KOPT-K1 (cell line): ENCODE results near the gene CCNY.

Source experiments
- H3K27ac ChIP-seq: fragments of 200-600 bp; sonication (generic); 2 replicates; pipeline ENCODE4 v1.5.1; 2016; ENCODE audit warnings: antibody characterized with exemption, mild to moderate bottlenecking, low read depth, low read length; ENCODE audit not compliant: poor library complexity, severe bottlenecking
- H3K36me3 ChIP-seq: fragments of 200-600 bp; sonication (generic); 2 replicates; pipeline ENCODE4 v1.5.1; 2017; ENCODE audit warnings: antibody characterized with exemption, mild to moderate bottlenecking, low read length, moderate library complexity; ENCODE audit not compliant: insufficient read depth
- H3K9me3 ChIP-seq: fragments of 200-600 bp; sonication (generic); 2 replicates; pipeline ENCODE4 v1.5.1; 2017; ENCODE audit warnings: antibody characterized with exemption, low read length, mild to moderate bottlenecking; ENCODE audit not compliant: insufficient read depth, poor library complexity, severe bottlenecking

Gene CCNY

GRCh38 chr10:35488228-35488627 lies 151.9 kb downstream of the CCNY start:
- no peaks in the 10 kb centered on the region for H3K9me3 ChIP-seq
- H3K27ac ChIP-seq = no peak overlapping the region
- peaks cover 12% of the 10 kb centered on the region; the same call in 1 of the 2 replicates for H3K36me3 ChIP-seq

GRCh38 chr10:35492386-35493195 lies 156.3 kb downstream of the CCNY start:
- Histone ChIP-seq H3K36me3 (no peaks in the 10 kb centered on the region), H3K9me3 (no peaks in the 10 kb centered on the region), H3K27ac (no peak overlapping the region)

GRCh38 chr10:35493196-35494118 lies 157.1 kb downstream of the CCNY start:
- Histone ChIP-seq H3K9me3 (no peaks in the 10 kb centered on the region), H3K36me3 (no peaks in the 10 kb centered on the region), H3K27ac (no peak overlapping the region)

GRCh38 chr10:35495521-35496119 lies 159.3 kb downstream of the CCNY start:
- Histone ChIP-seq H3K27ac (no peak overlapping the region), H3K9me3 (no peaks in the 10 kb centered on the region), H3K36me3 (no peaks in the 10 kb centered on the region)

- H3K27ac ChIP-seq = no peak overlapping the region
- H3K36me3 ChIP-seq = no peaks in the 10 kb centered on the region
- H3K9me3 ChIP-seq = no peaks in the 10 kb centered on the region
Measured at GRCh38 chr10:35497909-35498308, 161.6 kb downstream of the CCNY start.

- H3K36me3 ChIP-seq = no peaks in the 10 kb centered on the region
- H3K27ac ChIP-seq = no peak overlapping the region
- no peaks in the 10 kb centered on the region for H3K9me3 ChIP-seq
Measured at GRCh38 chr10:35498693-35499092, 162.4 kb downstream of the CCNY start.

- Histone ChIP-seq H3K36me3 (no peaks in the 10 kb centered on the region), H3K9me3 (no peaks in the 10 kb centered on the region), H3K27ac (no peak overlapping the region)
Measured at GRCh38 chr10:35501923-35502322, 165.6 kb downstream of the CCNY start.

GRCh38 chr10:35502692-35503091 lies 166.4 kb downstream of the CCNY start:
- no peaks in the 10 kb centered on the region for H3K36me3 ChIP-seq
- no peaks in the 10 kb centered on the region for H3K9me3 ChIP-seq
- H3K27ac ChIP-seq = no peak overlapping the region

- H3K9me3 ChIP-seq = no peaks in the 10 kb centered on the region
- no peak overlapping the region for H3K27ac ChIP-seq
- no peaks in the 10 kb centered on the region for H3K36me3 ChIP-seq
Measured at GRCh38 chr10:35503578-35503977, 167.3 kb downstream of the CCNY start.

GRCh38 chr10:35504132-35504531 lies 167.8 kb downstream of the CCNY start:
- Histone ChIP-seq H3K36me3 (no peaks in the 10 kb centered on the region), H3K9me3 (no peaks in the 10 kb centered on the region), H3K27ac (no peak overlapping the region)

GRCh38 chr10:35505241-35505873 lies 169.0 kb downstream of the CCNY start:
- no peak overlapping the region for H3K27ac ChIP-seq
- no peaks in the 10 kb centered on the region for H3K36me3 ChIP-seq
- H3K9me3 ChIP-seq = no peaks in the 10 kb centered on the region

- Histone ChIP-seq H3K36me3 (peaks cover 9% of the 10 kb centered on the region; the same call in 1 of the 2 replicates), H3K27ac (no peak overlapping the region), H3K9me3 (no peaks in the 10 kb centered on the region)
Measured at GRCh38 chr10:35506741-35507140, 170.4 kb downstream of the CCNY start.

- H3K36me3 ChIP-seq = peaks cover 9% of the 10 kb centered on the region; the same call in 1 of the 2 replicates
- no peaks in the 10 kb centered on the region for H3K9me3 ChIP-seq
- H3K27ac ChIP-seq = no peak overlapping the region
Measured at GRCh38 chr10:35507519-35508109, 171.3 kb downstream of the CCNY start.

- Histone ChIP-seq H3K36me3 (peaks cover 9% of the 10 kb centered on the region; the same call in 1 of the 2 replicates), H3K9me3 (no peaks in the 10 kb centered on the region)
Measured at GRCh38 chr10:35508647-35509046, 172.3 kb downstream of the CCNY start.

More at GRCh38 chr10:35508647-35509046, 172.3 kb downstream of the CCNY start:
- H3K27ac ChIP-seq = no peak overlapping the region
